ENCODE data around the gene PANK4.

DNA sequence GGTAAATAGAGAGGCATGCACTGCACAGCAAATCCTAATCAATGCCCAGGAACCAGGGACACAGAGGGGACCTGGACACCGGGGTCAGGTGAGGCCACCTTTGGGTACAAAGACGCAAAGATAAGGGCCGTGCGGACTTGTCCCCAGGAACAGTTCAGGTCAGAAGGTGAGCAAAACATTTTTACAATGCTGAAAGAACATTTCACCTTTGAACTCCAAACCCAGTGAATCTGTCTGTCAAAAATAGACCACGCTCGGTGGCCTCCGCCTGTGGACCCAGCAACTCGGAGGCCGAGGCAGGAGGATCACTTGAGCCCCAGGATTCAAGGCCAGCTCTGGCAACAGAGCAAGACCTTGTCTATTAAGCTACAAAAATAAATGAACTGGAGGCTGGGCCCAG is 45.0 kb upstream of the PANK4 start:
- TF ChIP-seq, protein P1, sequence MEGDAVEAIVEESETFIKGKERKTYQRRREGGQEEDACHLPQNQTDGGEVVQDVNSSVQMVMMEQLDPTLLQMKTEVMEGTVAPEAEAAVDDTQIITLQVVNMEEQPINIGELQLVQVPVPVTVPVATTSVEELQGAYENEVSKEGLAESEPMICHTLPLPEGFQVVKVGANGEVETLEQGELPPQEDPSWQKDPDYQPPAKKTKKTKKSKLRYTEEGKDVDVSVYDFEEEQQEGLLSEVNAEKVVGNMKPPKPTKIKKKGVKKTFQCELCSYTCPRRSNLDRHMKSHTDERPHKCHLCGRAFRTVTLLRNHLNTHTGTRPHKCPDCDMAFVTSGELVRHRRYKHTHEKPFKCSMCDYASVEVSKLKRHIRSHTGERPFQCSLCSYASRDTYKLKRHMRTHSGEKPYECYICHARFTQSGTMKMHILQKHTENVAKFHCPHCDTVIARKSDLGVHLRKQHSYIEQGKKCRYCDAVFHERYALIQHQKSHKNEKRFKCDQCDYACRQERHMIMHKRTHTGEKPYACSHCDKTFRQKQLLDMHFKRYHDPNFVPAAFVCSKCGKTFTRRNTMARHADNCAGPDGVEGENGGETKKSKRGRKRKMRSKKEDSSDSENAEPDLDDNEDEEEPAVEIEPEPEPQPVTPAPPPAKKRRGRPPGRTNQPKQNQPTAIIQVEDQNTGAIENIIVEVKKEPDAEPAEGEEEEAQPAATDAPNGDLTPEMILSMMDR (IDR thresholded peaks at IDR 0.05): no peak
- TF ChIP-seq POLR2A (IDR thresholded peaks at IDR 0.05): no peak

Measured in body of pancreas (tissue), 4 donors.